ENCODE measurements around the gene SAMD8. TPM values are rescaled to one million over a fixed set of nuclear protein-coding genes. Genes with fewer than 3 reads are reported as not detected.

The SAMD8 gene
- total RNA-seq, 8 experiments from 2014 or later, result 15.5 to 188 (median 21.1) TPM

- ATAC-seq (replicated peaks in 6 of 8), result peak in 1 of 8 experiments; percentile 24
- WGBS, 10 experiments, result 31 to 100% (median 93%) methylated on average over 1 to 3 of the region's 3 CpGs; no CpG with 5 or more reads in 1 of the 10 experiments
- in situ Hi-C loops (cut with MboI; ENCODE audit: low pct_unique_long_range_greater_than_20kb in 2 of 9, low sequenced_read_pairs in 9 of 9, unreplicated experiment in 9 of 9), result loop anchor here in 5 of 9 experiments (10.0 to 25.0 kb wide), 3 partner anchors 66 to 829 kb away; no protein-coding TSS in a partner anchor
- no peak overlapping the region for H3K4me3 ChIP-seq
- H3K27ac ChIP-seq, result no peak overlapping the region
- no peaks in the 10 kb centered on the region for H3K4me1 ChIP-seq (replicated peaks in 1 of 2)
Observed at GRCh38 chr10:75091146-75091545, 20.3 kb upstream of the SAMD8 start.

DNA sequence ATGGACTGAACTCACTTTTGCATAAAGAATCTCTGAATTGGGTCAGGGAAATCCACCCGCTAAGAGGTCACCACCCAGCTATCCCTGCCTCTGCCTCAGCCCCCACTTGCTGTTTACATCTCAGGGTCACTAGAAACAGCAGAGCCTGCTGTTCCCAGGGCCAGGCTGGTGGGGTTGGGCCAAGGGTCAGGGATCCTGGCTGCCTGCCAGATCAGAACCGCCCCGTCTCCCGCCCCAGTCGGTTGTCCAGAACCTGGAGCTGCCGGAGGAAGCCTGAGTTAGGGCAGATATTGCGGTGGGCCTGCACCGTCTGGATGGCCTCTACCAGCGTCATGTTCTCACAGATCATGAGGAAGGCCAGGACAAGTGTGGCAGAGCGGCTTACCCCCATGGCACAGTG lies 17.0 kb upstream of the SAMD8 start:
- H3K27ac ChIP-seq, result no peak overlapping the region
- in situ Hi-C loops (cut with MboI; ENCODE audit: low pct_unique_long_range_greater_than_20kb in 2 of 9, low sequenced_read_pairs in 9 of 9, unreplicated experiment in 9 of 9), result loop anchor here in 5 of 9 experiments (10.0 to 25.0 kb wide), 3 partner anchors 70 to 832 kb away; no protein-coding TSS in a partner anchor
- 20 to 100% (median 93%) methylated on average over 1 to 8 of the region's 10 CpGs; no CpG with 5 or more reads in 2 of the 10 experiments for WGBS, 10 experiments
- no peak overlapping the region for H3K4me3 ChIP-seq
- no peaks in the 10 kb centered on the region for H3K4me1 ChIP-seq (replicated peaks in 1 of 2)
- ATAC-seq (replicated peaks in 6 of 8), result no peak

DNA sequence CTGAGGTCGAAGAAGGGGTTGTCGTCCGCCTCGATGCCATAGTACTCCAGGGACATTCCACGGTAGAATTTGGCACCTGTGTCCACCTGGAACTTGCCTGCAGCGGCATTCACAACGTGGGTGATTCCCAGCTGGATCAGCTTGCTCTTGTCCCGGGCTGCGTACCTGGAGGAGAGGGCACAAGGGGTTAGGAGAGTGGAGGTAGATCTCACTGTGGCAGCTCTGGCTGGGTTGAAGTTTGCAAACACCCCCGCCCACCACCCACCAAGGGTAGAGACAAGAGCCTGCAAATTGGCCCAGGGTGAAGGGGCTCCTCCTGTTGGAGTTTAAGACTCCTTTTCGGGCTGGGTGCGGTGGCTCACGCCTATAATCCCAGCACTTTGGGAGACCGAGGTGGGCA lies 15.8 kb upstream of the SAMD8 start:
- Histone ChIP-seq H3K27ac (no peak overlapping the region), H3K4me3 (no peak overlapping the region), H3K4me1 (replicated peaks in 1 of 2) (peaks cover 6 to 7% of the 10 kb centered on the region in 2 donors)
- ATAC-seq (replicated peaks in 6 of 8), result no peak
- in situ Hi-C loops (cut with MboI; ENCODE audit: low pct_unique_long_range_greater_than_20kb in 2 of 9, low sequenced_read_pairs in 9 of 9, unreplicated experiment in 9 of 9), result loop anchor here in 5 of 9 experiments (10.0 to 25.0 kb wide), 3 partner anchors 71 to 833 kb away; no protein-coding TSS in a partner anchor
- WGBS, 10 experiments, result 60 to 100% (median 94%) methylated on average over 2 to 7 of the region's 14 CpGs; no CpG with 5 or more reads in 6 of the 10 experiments

DNA sequence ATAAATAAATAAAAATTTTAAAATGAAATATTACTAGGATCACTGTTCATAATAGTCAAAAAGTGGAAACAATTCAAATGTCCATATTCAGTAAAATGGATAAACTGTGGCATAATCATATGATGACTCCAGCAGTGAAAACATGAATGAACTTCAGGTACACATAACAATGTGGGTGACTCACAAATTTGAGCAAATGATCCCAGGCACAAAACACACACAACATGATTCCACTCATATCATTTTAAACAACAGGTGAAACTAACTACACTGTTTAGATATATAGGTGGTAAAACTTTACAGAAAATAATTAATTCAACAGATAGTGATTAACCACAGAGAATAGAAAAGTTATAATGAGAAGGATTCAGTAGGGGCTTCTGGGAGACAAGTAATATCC lies 14.7 kb upstream of the SAMD8 start:
- ATAC-seq (replicated peaks in 6 of 8), result no peak
- Histone ChIP-seq H3K4me3 (no peak overlapping the region), H3K27ac (no peak overlapping the region), H3K4me1 (replicated peaks in 1 of 2) (peaks cover 6 to 8% of the 10 kb centered on the region in 2 donors)
- in situ Hi-C loops (cut with MboI; ENCODE audit: low pct_unique_long_range_greater_than_20kb in 2 of 9, low sequenced_read_pairs in 9 of 9, unreplicated experiment in 9 of 9), result loop anchor here in 5 of 9 experiments (10.0 to 25.0 kb wide), 3 partner anchors 72 to 834 kb away; no protein-coding TSS in a partner anchor

GRCh38 chr10:75097666-75098285 lies 13.7 kb upstream of the SAMD8 start:
- in situ Hi-C loops (cut with MboI; ENCODE audit: low pct_unique_long_range_greater_than_20kb in 2 of 9, low sequenced_read_pairs in 9 of 9, unreplicated experiment in 9 of 9), result loop anchor here in 5 of 9 experiments (10.0 to 25.0 kb wide), 3 partner anchors 73 to 835 kb away; no protein-coding TSS in a partner anchor
- Histone ChIP-seq H3K4me3 (no peak overlapping the region), H3K4me1 (replicated peaks in 1 of 2) (peaks cover 6 to 8% of the 10 kb centered on the region in 2 donors), H3K27ac (no peak overlapping the region)
- ATAC-seq (replicated peaks in 6 of 8), result peak in 1 of 8 experiments; percentile 29
- WGBS, 10 experiments, result 60 to 100% (median 94%) methylated on average over 1 to 4 of the region's 11 CpGs; no CpG with 5 or more reads in 6 of the 10 experiments

GRCh38 chr10:75098902-75099673 lies 12.4 kb upstream of the SAMD8 start:
- WGBS, 10 experiments, result 57 to 100% (median 82%) methylated on average over 1 to 8 of the region's 14 CpGs; no CpG with 5 or more reads in 4 of the 10 experiments
- in situ Hi-C loops (cut with MboI; ENCODE audit: low pct_unique_long_range_greater_than_20kb in 2 of 9, low sequenced_read_pairs in 9 of 9, unreplicated experiment in 9 of 9), result loop anchor here in 5 of 9 experiments (10.0 to 25.0 kb wide), 3 partner anchors 74 to 837 kb away; no protein-coding TSS in a partner anchor

DNA sequence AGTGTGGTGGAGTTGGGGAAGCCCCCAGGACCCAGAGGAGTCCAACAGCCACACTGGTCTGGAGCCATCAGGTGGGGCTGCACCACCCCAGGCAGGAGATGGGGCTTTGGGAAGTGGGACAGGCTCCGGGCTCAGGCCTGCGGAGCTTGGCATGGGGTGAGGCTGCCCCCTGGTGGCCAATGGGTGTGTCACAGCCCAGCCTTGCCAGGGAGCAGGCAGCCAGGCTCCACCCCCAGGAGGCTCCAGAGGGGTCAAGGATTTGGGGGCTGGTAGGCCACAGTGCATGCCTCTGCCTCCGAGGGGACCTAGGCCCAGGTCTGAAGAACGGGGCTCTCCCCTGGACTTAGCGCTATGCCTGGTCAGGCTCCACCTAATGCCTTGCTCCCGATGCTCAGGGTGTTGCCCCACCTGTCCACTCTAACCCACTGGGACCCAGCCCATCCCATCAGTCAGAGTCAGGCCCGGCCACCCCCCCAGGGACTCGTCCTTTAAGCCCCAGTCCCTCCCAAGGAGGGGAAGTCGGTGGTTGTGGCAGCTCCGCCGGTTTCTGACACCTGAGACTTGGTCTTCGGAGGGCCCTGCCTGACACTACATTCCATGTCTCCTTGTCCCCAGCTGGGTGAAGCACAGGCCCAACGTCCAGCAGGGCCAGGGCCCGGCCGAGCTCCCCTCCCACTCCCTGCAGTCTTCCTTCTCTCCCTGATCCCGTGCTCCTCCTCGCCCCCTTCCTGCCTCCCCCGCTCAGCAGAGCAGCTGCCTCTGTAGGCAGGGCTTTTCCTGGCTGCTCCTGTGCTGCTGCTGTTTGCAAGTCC lies 11.3 kb upstream of the SAMD8 start:
- H3K4me3 ChIP-seq, result no peak overlapping the region
- WGBS, 10 experiments, result 13 to 80% (median 70%) methylated on average over 2 to 5 of the region's 18 CpGs; no CpG with 5 or more reads in 7 of the 10 experiments
- H3K27ac ChIP-seq, result no peak overlapping the region
- ATAC-seq (replicated peaks in 6 of 8), result peak; percentile 75 to 95 (median 91)
- in situ Hi-C loops (cut with MboI; ENCODE audit: low pct_unique_long_range_greater_than_20kb in 2 of 9, low sequenced_read_pairs in 9 of 9, unreplicated experiment in 9 of 9), result loop anchor here in 5 of 9 experiments (10.0 to 25.0 kb wide), 3 partner anchors 75 to 838 kb away; no protein-coding TSS in a partner anchor
- H3K4me1 ChIP-seq (replicated peaks in 1 of 2), result peaks cover 6 to 8% of the 10 kb centered on the region in 2 donors

More at GRCh38 chr10:75098902-75099673, 12.4 kb upstream of the SAMD8 start:
- no peak for ATAC-seq (replicated peaks in 6 of 8)
- no peak overlapping the region for H3K27ac ChIP-seq
- peaks cover 6 to 8% of the 10 kb centered on the region in 2 donors for H3K4me1 ChIP-seq (replicated peaks in 1 of 2)
- H3K4me3 ChIP-seq, result no peak overlapping the region

DNA sequence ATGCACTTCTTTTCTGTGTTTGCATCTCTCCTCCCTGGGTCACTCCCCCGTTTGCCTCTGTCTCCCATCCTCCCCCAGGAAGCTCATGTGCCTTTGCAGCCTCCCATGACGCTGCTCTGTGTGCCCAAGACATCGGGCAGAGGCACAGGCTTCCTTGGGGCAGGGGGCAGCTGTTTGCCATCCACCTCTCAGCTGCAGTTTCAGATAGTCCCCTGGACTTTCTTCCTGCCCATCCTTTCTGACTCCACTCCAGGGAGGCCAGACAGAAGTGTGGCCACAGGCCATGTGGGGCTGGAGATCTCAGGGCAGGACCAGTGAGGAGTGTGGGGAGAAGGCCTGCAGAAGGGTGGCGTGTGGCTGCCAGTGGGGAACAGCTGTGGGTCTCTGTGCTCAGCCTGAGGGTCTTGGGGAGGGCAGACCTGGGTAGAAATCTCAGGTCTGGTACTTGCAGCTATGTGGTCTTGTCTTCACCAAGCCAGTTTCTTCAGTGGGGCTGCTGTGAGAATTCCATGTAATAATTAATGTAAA lies 10.6 kb upstream of the SAMD8 start:
- no peak overlapping the region for H3K4me3 ChIP-seq
- 0 to 80% (median 60%) methylated on average over 1 to 3 of the region's 4 CpGs; no CpG with 5 or more reads in 5 of the 10 experiments for WGBS, 10 experiments
- in situ Hi-C loops (cut with MboI; ENCODE audit: low pct_unique_long_range_greater_than_20kb in 2 of 9, low sequenced_read_pairs in 9 of 9, unreplicated experiment in 9 of 9), result no loop called here
- peaks cover 6 to 8% of the 10 kb centered on the region in 2 donors for H3K4me1 ChIP-seq (replicated peaks in 1 of 2)
- ATAC-seq (replicated peaks in 6 of 8), result peak in 2 of 8 experiments; percentile 7 to 21
- no peak overlapping the region for H3K27ac ChIP-seq

- Histone ChIP-seq H3K4me3 (no peak overlapping the region), H3K4me1 (replicated peaks in 1 of 2) (peaks cover 6 to 8% of the 10 kb centered on the region in 2 donors), H3K27ac (no peak overlapping the region)
- in situ Hi-C loops (cut with MboI; ENCODE audit: low pct_unique_long_range_greater_than_20kb in 2 of 9, low sequenced_read_pairs in 9 of 9, unreplicated experiment in 9 of 9), result no loop called here
- no peak for ATAC-seq (replicated peaks in 6 of 8)
- WGBS, 10 experiments, result 61 to 100% (median 100%) methylated on average over 1 to 8 of the region's 12 CpGs; no CpG with 5 or more reads in 2 of the 10 experiments
Observed at GRCh38 chr10:75101416-75102251, 9.8 kb upstream of the SAMD8 start.

- H3K4me1 ChIP-seq (replicated peaks in 1 of 2), result peaks cover 6 to 8% of the 10 kb centered on the region in 2 donors
- ATAC-seq (replicated peaks in 6 of 8), result peak in 1 of 8 experiments; percentile 6
- in situ Hi-C loops (cut with MboI; ENCODE audit: low pct_unique_long_range_greater_than_20kb in 2 of 9, low sequenced_read_pairs in 9 of 9, unreplicated experiment in 9 of 9), result no loop called here
- H3K27ac ChIP-seq, result no peak overlapping the region
- 58 to 100% (median 88%) methylated on average over 1 to 7 of the region's 9 CpGs; no CpG with 5 or more reads in 1 of the 10 experiments for WGBS, 10 experiments
- no peak overlapping the region for H3K4me3 ChIP-seq
Observed at GRCh38 chr10:75102830-75103673, 8.4 kb upstream of the SAMD8 start.

Data from motor neuron (in vitro differentiated cells).